ENCODE measurements around the gene SMYD2. TPM values are rescaled to one million over a fixed set of nuclear protein-coding genes. Genes with fewer than 3 reads are reported as not detected.

Gene SMYD2
- total RNA-seq, 1 donor from 2014 or later, result 46.8 TPM

DNA sequence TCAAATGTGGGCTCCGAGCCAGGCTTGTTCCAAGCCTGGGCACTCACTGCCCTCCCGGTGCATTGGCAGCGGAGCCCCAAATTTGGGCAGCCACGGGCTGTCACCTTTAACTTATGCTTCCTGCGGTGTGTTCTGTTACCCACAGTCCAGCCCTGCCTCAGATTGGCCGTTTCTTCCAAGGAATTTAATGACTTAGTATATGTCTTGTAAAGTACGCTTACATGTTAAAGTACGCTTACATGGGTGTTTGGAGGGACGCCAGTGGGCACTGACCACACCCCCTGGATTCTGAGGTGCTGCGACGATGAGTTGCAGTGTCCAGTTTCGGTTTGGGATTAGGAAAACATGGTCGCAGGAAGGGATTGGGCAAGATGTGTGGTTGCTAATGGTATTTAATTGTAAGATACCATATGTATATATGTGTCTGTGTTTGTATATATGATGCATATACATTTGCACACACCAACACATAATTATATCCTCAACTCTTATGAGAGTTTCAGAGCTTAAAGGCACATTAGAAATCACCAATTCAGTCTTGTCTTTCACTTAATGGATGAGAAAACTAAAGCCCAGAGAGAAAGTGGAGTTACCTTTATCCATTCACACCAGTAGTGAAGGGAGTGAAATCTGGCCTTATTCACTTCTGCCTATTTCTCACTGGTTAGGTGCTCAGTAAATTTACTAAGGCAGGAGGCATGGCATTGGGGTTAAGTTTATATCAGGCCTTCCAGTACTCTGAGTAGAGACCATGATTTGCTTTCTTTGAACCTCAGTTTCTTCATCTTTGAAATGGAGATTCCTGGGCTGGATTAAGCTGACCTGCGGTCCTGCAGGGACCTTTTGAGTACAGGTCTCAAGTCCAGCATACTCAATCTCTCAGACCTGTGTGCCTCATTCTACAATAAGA, 1.0 kb downstream of the SMYD2 start:
- H3K4me1 Mint-ChIP-seq (ENCODE audit: low read depth), result peaks cover 19% of the 10 kb centered on the region

DNA sequence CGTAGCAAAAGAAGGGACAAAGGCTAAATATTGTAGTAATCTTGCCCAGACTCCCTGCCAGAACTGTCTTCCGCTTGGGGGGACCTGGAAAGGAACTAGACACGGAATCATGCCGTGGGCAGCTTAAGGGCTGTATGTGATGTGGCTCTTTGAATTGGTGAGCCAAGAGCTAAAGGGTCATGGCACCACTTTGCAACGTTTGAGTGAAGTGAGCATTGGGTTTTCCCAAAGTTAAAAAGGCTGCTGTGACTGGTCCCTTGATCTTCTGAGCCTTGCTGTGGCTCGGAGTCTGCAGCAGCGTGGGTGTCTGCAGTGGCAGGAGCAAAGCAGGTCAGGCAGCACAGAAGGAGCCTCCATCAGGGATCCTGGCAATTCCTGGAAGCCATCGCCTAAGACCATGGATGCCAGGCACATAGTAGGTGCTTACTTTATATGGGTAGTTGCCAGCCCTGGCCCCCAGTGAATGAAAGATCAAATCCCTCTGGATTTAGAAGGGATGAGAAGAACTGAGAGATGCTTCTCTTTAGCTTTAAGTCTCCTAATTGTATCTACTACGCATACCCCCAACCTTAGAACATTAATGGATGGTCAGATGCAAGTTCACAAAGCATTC, 1.8 kb downstream of the SMYD2 start:
- Mint-ChIP-seq H3K27me3 (no peaks in the 10 kb centered on the region), H3K4me3 (ENCODE audit: low read depth) (peak overlapping the region; percentile 78), H3K36me3 (ENCODE audit: insufficient read depth) (peaks cover 7% of the 10 kb centered on the region), H3K27ac (no peak overlapping the region), H3K9me3 (ENCODE audit: low read depth) (no peaks in the 10 kb centered on the region), H3K4me1 (ENCODE audit: low read depth) (peaks cover 19% of the 10 kb centered on the region)
- DNase-seq (ENCODE audit: low spot score, unreplicated experiment), result no peak
- TF ChIP-seq, protein P1, sequence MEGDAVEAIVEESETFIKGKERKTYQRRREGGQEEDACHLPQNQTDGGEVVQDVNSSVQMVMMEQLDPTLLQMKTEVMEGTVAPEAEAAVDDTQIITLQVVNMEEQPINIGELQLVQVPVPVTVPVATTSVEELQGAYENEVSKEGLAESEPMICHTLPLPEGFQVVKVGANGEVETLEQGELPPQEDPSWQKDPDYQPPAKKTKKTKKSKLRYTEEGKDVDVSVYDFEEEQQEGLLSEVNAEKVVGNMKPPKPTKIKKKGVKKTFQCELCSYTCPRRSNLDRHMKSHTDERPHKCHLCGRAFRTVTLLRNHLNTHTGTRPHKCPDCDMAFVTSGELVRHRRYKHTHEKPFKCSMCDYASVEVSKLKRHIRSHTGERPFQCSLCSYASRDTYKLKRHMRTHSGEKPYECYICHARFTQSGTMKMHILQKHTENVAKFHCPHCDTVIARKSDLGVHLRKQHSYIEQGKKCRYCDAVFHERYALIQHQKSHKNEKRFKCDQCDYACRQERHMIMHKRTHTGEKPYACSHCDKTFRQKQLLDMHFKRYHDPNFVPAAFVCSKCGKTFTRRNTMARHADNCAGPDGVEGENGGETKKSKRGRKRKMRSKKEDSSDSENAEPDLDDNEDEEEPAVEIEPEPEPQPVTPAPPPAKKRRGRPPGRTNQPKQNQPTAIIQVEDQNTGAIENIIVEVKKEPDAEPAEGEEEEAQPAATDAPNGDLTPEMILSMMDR (IDR thresholded peaks at IDR 0.05; ENCODE audit: unreplicated experiment), result no peak

More for the DNA sequence above, 1.0 kb downstream of the SMYD2 start:
- Mint-ChIP-seq H3K36me3 (ENCODE audit: insufficient read depth) (peaks cover 8% of the 10 kb centered on the region), H3K27me3 (no peaks in the 10 kb centered on the region), H3K4me3 (ENCODE audit: low read depth) (peak overlapping the region; percentile 78), H3K9me3 (ENCODE audit: low read depth) (no peaks in the 10 kb centered on the region), H3K27ac (peak overlapping the region; percentile 5)
- no peak for DNase-seq (ENCODE audit: low spot score, unreplicated experiment)
- TF ChIP-seq, protein P1 (IDR thresholded peaks at IDR 0.05; ENCODE audit: unreplicated experiment), result no peak

DNA sequence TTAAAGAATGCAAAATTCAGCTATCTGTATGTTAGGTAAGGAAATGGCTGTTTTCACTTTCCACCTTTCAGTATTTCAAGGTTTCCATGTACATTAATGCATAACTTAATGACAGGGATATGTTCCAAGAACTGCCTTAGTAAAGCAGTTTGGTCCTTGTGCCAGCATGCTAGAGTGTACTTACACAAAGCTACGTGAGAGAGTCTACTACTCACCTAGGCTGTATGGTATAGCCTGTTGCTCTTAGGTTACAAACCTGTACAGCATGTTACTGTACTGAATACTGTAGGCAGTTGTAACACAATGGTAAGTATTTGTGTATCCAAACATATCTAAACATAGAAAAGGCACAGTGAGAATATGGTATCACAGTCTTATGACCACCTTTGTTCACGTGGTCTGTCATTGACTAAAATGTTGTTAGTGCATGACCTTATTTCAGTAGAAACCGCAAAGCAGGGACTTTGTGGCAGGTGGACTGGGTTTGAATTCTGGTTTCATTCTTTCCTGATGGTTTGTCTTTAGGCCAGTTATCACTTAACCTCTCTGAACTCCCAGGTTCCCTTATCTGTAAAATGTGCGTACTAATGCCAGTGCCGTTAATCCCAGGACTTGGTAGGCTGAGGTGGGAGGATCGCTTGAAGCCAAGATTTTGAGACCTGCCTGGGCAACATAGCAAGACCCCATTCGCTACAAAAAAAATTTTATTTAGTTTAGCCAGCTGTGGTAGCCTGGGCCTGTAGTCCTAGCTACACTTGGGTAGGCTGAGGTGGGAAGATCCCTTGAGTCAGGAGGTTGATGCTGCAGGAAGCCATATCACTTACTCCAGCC, 4.9 kb downstream of the SMYD2 start:
- Mint-ChIP-seq H3K27ac (no peak overlapping the region), H3K4me3 (ENCODE audit: low read depth) (no peak overlapping the region), H3K9me3 (ENCODE audit: low read depth) (no peaks in the 10 kb centered on the region), H3K36me3 (ENCODE audit: insufficient read depth) (peaks cover 4% of the 10 kb centered on the region), H3K27me3 (no peaks in the 10 kb centered on the region), H3K4me1 (ENCODE audit: low read depth) (peaks cover 17% of the 10 kb centered on the region)
- TF ChIP-seq, protein P1 (IDR thresholded peaks at IDR 0.05; ENCODE audit: unreplicated experiment), result no peak
- no peak for DNase-seq (ENCODE audit: low spot score, unreplicated experiment)

DNA sequence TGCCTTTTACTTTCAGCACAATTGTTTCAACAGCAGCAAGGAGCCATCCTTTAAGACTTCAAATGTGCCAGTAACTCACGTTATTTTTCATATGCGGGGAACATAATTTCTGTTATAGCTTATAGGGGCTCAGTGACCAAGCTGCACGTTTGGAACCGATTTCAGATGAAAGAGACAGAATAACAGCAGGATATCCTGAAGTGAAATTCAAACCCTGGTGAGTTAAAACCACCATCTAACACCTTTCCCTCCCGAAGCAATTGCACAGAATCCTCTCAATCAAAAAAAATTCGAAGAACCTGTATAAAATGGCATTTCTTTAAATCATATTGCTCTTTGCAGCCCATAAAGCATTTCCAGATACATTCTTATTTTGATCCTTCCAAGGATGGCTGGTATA, 6.9 kb downstream of the SMYD2 start:
- no peaks in the 10 kb centered on the region for H3K9me3 Mint-ChIP-seq (ENCODE audit: low read depth)
- no peak overlapping the region for H3K27ac Mint-ChIP-seq
- TF ChIP-seq, protein P1 (IDR thresholded peaks at IDR 0.05; ENCODE audit: unreplicated experiment), result no peak
- no peak for DNase-seq (ENCODE audit: low spot score, unreplicated experiment)
- H3K4me1 Mint-ChIP-seq (ENCODE audit: low read depth), result peaks cover 14% of the 10 kb centered on the region
- peaks cover 4% of the 10 kb centered on the region for H3K36me3 Mint-ChIP-seq (ENCODE audit: insufficient read depth)
- no peak overlapping the region for H3K4me3 Mint-ChIP-seq (ENCODE audit: low read depth)
- no peaks in the 10 kb centered on the region for H3K27me3 Mint-ChIP-seq
